Measurements from ENCODE around the gene FBXL20.

FBXL20 gene

DNA sequence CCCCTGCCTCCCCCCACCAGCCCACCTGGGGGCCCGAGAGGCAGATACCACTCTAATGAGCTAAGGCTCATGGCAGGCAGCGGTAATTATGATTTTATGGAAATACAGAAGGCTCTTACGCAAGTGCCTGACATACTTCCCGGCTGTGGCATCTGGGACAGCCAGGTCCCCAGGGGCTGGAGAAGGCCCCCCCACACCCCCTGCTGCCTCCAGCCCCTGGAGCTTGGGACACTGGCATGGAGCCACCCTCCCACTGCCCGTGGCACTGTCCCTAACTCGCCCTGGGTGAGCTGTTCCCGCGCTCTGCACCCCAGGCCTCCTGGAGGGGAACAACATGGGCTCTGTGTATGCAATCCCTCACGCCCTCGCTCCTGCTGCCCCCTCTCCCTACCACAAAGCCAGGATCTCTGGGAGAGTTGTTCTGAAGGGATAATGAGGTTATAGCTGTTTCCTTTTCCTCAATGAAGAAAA is 170.3 kb downstream of the FBXL20 start:
- TF ChIP-seq, protein P1, sequence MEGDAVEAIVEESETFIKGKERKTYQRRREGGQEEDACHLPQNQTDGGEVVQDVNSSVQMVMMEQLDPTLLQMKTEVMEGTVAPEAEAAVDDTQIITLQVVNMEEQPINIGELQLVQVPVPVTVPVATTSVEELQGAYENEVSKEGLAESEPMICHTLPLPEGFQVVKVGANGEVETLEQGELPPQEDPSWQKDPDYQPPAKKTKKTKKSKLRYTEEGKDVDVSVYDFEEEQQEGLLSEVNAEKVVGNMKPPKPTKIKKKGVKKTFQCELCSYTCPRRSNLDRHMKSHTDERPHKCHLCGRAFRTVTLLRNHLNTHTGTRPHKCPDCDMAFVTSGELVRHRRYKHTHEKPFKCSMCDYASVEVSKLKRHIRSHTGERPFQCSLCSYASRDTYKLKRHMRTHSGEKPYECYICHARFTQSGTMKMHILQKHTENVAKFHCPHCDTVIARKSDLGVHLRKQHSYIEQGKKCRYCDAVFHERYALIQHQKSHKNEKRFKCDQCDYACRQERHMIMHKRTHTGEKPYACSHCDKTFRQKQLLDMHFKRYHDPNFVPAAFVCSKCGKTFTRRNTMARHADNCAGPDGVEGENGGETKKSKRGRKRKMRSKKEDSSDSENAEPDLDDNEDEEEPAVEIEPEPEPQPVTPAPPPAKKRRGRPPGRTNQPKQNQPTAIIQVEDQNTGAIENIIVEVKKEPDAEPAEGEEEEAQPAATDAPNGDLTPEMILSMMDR (IDR thresholded peaks at IDR 0.05; ENCODE audit: control insufficient read depth, insufficient read depth, low read depth, low read length, missing control alignments) = no peak
- no peak overlapping the region for H3K4me3 ChIP-seq (ENCODE audit: control insufficient read depth, low read depth, low read length)
- DNase-seq (ENCODE audit: low read depth) = no peak

- TF ChIP-seq, protein P1 (IDR thresholded peaks at IDR 0.05; ENCODE audit: control insufficient read depth, insufficient read depth, low read depth, low read length, missing control alignments) = no peak
- no peak for DNase-seq (ENCODE audit: low read depth)
- no peak overlapping the region for H3K4me3 ChIP-seq (ENCODE audit: control insufficient read depth, low read depth, low read length)
Observed at GRCh38 chr17:39230361-39230760, 171.1 kb downstream of the FBXL20 start.

DNA sequence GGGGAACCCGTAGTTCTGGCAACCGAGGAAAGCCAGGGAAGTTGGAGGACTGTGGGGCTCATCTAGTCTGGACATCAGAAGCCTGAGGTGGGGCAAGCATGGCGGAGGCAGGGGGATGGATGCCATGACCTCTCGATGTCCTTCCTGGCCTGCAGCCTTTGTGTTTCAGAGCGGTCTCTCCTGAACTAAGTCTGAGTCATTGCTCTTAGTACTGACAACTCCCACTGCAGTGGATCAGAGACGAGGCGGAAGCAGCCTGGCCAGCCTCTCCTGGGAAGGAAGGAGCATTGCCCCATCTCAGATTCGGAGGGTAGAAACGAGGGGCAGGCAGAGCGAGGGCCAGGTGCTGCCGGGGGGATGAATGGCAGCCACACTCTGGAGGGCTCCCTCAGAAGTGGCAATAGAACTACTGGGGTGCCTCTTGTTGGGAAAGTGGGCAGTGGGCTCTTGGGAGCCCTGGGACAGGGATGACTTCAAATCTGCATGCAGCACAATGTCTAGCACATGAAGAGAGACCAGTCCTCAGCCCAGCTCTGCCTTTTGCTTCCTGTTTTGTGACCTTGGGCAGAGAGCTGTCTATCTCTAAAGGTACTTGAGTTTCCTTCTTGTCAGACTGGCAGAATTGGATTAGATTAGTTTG is 172.0 kb downstream of the FBXL20 start:
- no peak overlapping the region for H3K4me3 ChIP-seq (ENCODE audit: control insufficient read depth, low read depth, low read length)
- TF ChIP-seq, protein P1 (IDR thresholded peaks at IDR 0.05; ENCODE audit: control insufficient read depth, insufficient read depth, low read depth, low read length, missing control alignments) = no peak
- no peak for DNase-seq (ENCODE audit: low read depth)

DNA sequence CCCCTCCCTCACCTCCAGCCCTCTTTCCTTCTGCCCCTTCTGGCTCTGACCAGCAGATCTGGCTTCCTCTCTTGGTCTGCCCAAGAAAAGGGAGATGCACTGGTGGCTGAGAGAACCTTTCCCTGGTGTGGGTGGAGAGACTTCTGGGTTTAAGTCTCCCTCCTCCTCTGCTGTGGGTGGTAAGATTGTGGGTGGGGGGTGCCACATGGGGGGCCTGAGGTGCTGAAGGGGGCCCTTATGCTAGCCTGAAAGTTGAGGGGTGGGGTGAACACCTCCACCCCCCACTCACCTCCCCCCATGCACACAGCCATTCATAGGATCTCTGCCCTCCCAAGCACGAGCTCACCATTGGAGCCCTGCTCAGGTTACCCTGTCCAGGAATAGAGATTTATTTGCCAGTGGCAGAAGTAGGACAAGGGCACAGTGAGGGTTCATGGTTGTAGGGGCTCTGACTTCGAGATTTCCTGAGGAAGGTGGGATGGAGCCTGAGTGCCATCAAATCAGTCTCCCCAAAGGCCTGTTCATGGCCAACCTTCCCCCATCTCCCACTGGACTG is 174.0 kb downstream of the FBXL20 start:
- TF ChIP-seq, protein P1 (IDR thresholded peaks at IDR 0.05; ENCODE audit: control insufficient read depth, insufficient read depth, low read depth, low read length, missing control alignments) = no peak
- H3K4me3 ChIP-seq (ENCODE audit: control insufficient read depth, low read depth, low read length) = no peak overlapping the region
- DNase-seq (ENCODE audit: low read depth) = no peak

DNA sequence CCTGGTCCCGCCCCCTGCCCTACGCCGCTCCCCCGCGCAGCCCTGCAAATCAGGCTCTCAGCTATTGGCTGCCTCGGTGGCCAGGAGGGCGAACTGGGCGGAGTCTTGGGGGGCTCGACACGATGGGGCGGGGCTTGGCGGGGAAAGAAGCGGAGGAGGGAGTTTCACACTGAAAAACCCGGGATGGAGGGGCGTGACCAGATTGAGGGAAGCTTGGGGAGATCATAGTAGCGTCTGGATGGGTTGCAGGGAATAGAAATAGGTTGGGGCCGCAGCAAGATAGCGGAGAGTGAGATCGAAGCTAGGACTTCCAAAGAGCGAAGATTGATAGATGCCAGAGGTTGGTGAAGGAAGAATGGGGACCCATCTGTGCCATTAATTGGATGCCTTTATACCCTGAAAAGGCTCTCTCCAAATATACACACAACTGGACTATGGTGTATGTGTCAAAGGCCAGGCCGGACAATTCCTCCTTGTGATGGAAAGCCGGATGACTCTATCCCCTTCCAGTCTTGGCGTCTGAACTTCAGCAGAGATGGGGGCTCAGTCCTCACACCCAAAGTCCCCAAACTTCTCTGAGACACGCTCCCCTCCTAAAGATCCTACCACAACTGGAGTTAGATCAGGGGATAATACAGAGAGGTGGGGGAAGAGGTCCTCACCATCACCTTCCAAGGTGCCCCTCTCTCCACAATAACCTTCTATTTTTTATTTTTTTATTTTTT is 175.3 kb downstream of the FBXL20 start:
- peak overlapping the region; percentile 44 for H3K4me3 ChIP-seq (ENCODE audit: control insufficient read depth, low read depth, low read length)
- TF ChIP-seq, protein P1 (IDR thresholded peaks at IDR 0.05; ENCODE audit: control insufficient read depth, insufficient read depth, low read depth, low read length, missing control alignments) = no peak
- no peak for DNase-seq (ENCODE audit: low read depth)

DNA sequence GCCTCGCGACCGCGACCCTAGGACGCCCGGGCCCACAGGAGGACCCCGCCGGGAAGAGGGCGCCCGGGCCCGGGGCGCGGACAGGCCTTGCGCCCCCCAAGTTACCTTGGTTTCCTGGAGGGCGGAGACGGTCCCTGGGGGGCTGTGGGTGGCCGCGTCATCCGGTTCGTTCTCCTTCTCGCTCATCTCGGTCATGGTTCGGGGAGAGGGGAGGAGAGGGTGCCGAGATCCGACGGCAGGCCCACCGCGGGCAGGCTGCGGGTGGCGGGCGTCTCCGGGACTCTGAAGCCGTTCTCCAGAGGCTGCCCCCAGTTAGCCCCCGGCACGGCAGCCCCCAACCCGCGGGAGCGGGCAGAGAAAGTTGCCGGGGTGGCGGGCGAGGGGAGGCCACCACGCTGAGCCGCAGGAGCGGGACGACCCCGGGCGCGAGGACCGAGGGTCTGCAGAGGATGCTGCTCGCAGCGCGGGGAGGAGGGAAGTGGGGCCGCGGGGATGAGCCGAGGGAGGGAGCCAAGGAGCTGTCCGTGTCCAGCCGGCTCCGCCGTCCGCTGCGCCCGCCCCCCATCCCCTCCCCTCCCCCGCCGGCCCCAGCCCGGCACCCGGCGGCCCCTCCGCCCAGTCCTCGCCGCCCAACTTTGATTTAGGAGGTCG is 176.0 kb downstream of the FBXL20 start, which contains the start of gene STAC2:
Gene STAC2, minus strand, starts transcription at position 638 of the 651 bp plus-strand sequence. Its CDS starts 443 bp downstream, at position 195.
- peak within 1 kb of the TSS; percentile 44 for H3K4me3 ChIP-seq (ENCODE audit: control insufficient read depth, low read depth, low read length)
- DNase-seq (ENCODE audit: low read depth) = no peak
- TF ChIP-seq, protein P1 (IDR thresholded peaks at IDR 0.05; ENCODE audit: control insufficient read depth, insufficient read depth, low read depth, low read length, missing control alignments) = no peak

All from AG09309 (cell line).